IMR-90 (cell line): ENCODE data around the gene TRAF1. TPM values are rescaled to one million over a fixed set of nuclear protein-coding genes. Genes with fewer than 3 reads are reported as not detected.

Source experiments
- ATAC-seq: fragments of 200-7000 bp; cut with Tn5 transposase; 2 replicates; pipeline ENCODE4 v1.9.1; 2020; ENCODE audit warnings: low read depth, mild to moderate bottlenecking, moderate library complexity
- BruUV-seq: library from RNA; stranded (reverse); fragments of 400-500 nt; replicated peaks from 2 replicates; lab custom pipeline; 2021; lab: Mats Ljungman, UMichigan
- CTCF ChIA-PET: fragments of 300-600 bp; formaldehyde crosslinking; extraction: SDS; loops from one replicate; lab custom pipeline; 2021; ENCODE audit warnings: antibody characterized with exemption; lab: Yijun Ruan, JAX
- POLR2A ChIA-PET: fragments of 300-600 bp; sonication (Branson Sonifier 250); formaldehyde crosslinking; loops from one replicate; lab custom pipeline; 2022; ENCODE audit warnings: antibody characterized with exemption; ENCODE audit not compliant: unreplicated experiment; lab: Charles Lee
- DNase-seq: peaks from one replicate; pipeline ENCODE4 v3.0.0; 2013
- H2AFZ ChIP-seq: replicated peaks from 2 replicates; pipeline ENCODE3; 2013; ENCODE audit warnings: low read length, mild to moderate bottlenecking; ENCODE audit not compliant: poor library complexity
- H2AK5ac ChIP-seq: 2 replicates; pipeline ENCODE4 v1.6.1; 2013; ENCODE audit warnings: low read depth, low read length, inconsistent platforms
- H2AK9ac ChIP-seq: replicated peaks from 2 replicates; pipeline ENCODE3; 2013; ENCODE audit warnings: mild to moderate bottlenecking, low read depth, low read length, moderate library complexity; ENCODE audit not compliant: poor library complexity
- H2BK120ac ChIP-seq: 2 replicates; pipeline ENCODE4 v1.6.1; 2013; ENCODE audit warnings: low read depth, low read length, inconsistent platforms
- H2BK15ac ChIP-seq: 3 replicates; pipeline ENCODE4 v1.6.1; 2013; ENCODE audit warnings: low read depth, low read length, inconsistent platforms
- H2BK20ac ChIP-seq: 2 replicates; pipeline ENCODE4 v1.6.1; 2013; ENCODE audit warnings: low read depth, mild to moderate bottlenecking, inconsistent platforms, low read length, moderate library complexity
- H2BK5ac ChIP-seq: 2 replicates; pipeline ENCODE4 v1.6.1; 2013; ENCODE audit warnings: mild to moderate bottlenecking, low read depth, low read length, inconsistent platforms; ENCODE audit not compliant: poor library complexity, severe bottlenecking
- H3K14ac ChIP-seq: replicated peaks from 2 replicates; pipeline ENCODE4 v1.6.1; 2013; ENCODE audit warnings: low read depth, low read length, inconsistent platforms
- H3K18ac ChIP-seq: 2 replicates; pipeline ENCODE4 v1.6.1; 2013; ENCODE audit warnings: low read depth, low read length, control low read depth
- H3K23ac ChIP-seq: 2 replicates; pipeline ENCODE4 v1.6.1; 2013; ENCODE audit warnings: low read depth, low read length, inconsistent platforms
- H3K27ac ChIP-seq: 2 replicates; pipeline ENCODE4 v1.5.1; 2013; ENCODE audit warnings: mild to moderate bottlenecking, control low read depth, low read length; ENCODE audit not compliant: insufficient read depth
- H3K27me3 ChIP-seq: 2 replicates; pipeline ENCODE4 v1.6.1; 2013; ENCODE audit warnings: low read length; ENCODE audit not compliant: control insufficient read depth, insufficient read depth
- H3K36me3 ChIP-seq: 2 replicates; pipeline ENCODE4 v1.6.1; 2013; ENCODE audit warnings: low read length, mixed read lengths; ENCODE audit not compliant: control insufficient read depth, insufficient read depth
- H3K4ac ChIP-seq: 2 replicates; pipeline ENCODE4 v1.6.1; 2013; ENCODE audit warnings: low read depth, low read length, inconsistent platforms
- H3K4me1 ChIP-seq: 2 replicates; pipeline ENCODE4 v1.6.1; 2013; ENCODE audit warnings: low read length, mixed read lengths; ENCODE audit not compliant: control insufficient read depth, insufficient read depth
- H3K4me2 ChIP-seq: 2 replicates; pipeline ENCODE4 v1.6.1; 2013; ENCODE audit warnings: low read depth, mild to moderate bottlenecking, control low read depth, low read length, moderate library complexity
- H3K4me3 ChIP-seq: 2 replicates; pipeline ENCODE4 v1.5.1; 2013; ENCODE audit warnings: low read depth, mild to moderate bottlenecking, control low read depth, low read length, moderate library complexity; ENCODE audit not compliant: insufficient read depth
- H3K56ac ChIP-seq: 2 replicates; pipeline ENCODE4 v1.6.1; 2013; ENCODE audit warnings: low read length, inconsistent platforms; ENCODE audit not compliant: insufficient read depth; ENCODE audit errors: extremely low read depth
- H3K79me1 ChIP-seq, 2 experiments: 2 replicates each; pipeline ENCODE4 v1.6.1; 2013; ENCODE audit warnings: low read length in 2 of 2, inconsistent platforms in 1 of 2, low read depth in 1 of 2
- H3K9ac ChIP-seq: 2 replicates; pipeline ENCODE4 v1.6.1; 2013; ENCODE audit warnings: low read depth, low read length, control low read depth
- H3K9me1 ChIP-seq: 2 replicates; pipeline ENCODE4 v1.6.1; 2013; ENCODE audit warnings: low read length, inconsistent platforms; ENCODE audit not compliant: insufficient read depth
- H3K9me3 ChIP-seq: 2 replicates; pipeline ENCODE4 v1.6.1; 2013; ENCODE audit warnings: low read length; ENCODE audit not compliant: control insufficient read depth, insufficient read depth
- H4K20me1 ChIP-seq: 2 replicates; pipeline ENCODE4 v1.6.1; 2013; ENCODE audit warnings: low read length, inconsistent platforms; ENCODE audit not compliant: insufficient read depth
- H4K5ac ChIP-seq: 2 replicates; pipeline ENCODE4 v1.6.1; 2013; ENCODE audit warnings: mild to moderate bottlenecking, low read depth, low read length, control low read depth
- H4K8ac ChIP-seq, 2 experiments: 2 replicates each; pipeline ENCODE4 v1.6.1; 2013; ENCODE audit warnings: low read depth in 2 of 2, low read length in 2 of 2, control low read depth in 1 of 2, inconsistent platforms in 1 of 2
- H4K91ac ChIP-seq: 2 replicates; pipeline ENCODE4 v1.6.1; 2013; ENCODE audit warnings: low read depth, low read length, inconsistent platforms; ENCODE audit not compliant: insufficient read depth
- BHLHE40 ChIP-seq: fragments of 150-350 bp; IDR thresholded peaks from 2 replicates; pipeline ENCODE4 v1.6.1; 2016; ENCODE audit warnings: mild to moderate bottlenecking, low read depth, low read length
- CEBPB ChIP-seq: IDR thresholded peaks from 2 replicates; pipeline ENCODE4 v1.6.1; 2012; ENCODE audit warnings: low read depth, low read length, improper control_type of control experiment
- CHD1 ChIP-seq: IDR thresholded peaks from 2 replicates; pipeline ENCODE4 v1.6.1; 2012; ENCODE audit warnings: low read depth, low read length, improper control_type of control experiment
- FOS ChIP-seq: fragments of 150-350 bp; IDR thresholded peaks from 2 replicates; pipeline ENCODE4 v1.6.1; 2016; ENCODE audit warnings: low read depth, low read length
- MAFK ChIP-seq: IDR thresholded peaks from 2 replicates; pipeline ENCODE4 v1.6.1; 2012; ENCODE audit warnings: low read depth, low read length, improper control_type of control experiment
- MAZ ChIP-seq: IDR thresholded peaks from 2 replicates; pipeline ENCODE4 v1.6.1; 2012; ENCODE audit warnings: low read depth, mild to moderate bottlenecking, low read length, improper control_type of control experiment, moderate library complexity, borderline replicate concordance
- MXI1 ChIP-seq: IDR thresholded peaks from 2 replicates; pipeline ENCODE4 v1.6.1; 2012; ENCODE audit warnings: low read depth, mild to moderate bottlenecking, low read length, moderate library complexity, borderline replicate concordance
- NFE2L2 ChIP-seq: fragments of 150-350 bp; IDR thresholded peaks from 2 replicates; pipeline ENCODE4 v1.6.1; 2016; ENCODE audit warnings: low read depth, mild to moderate bottlenecking, low read length
- POLR2A ChIP-seq: IDR thresholded peaks from 2 replicates; pipeline ENCODE4 v1.6.1; 2012; ENCODE audit warnings: mild to moderate bottlenecking, low read depth, low read length
- RAD21 ChIP-seq: IDR thresholded peaks from 2 replicates; pipeline ENCODE4 v1.6.1; 2012; ENCODE audit warnings: low read length, improper control_type of control experiment
- RCOR1 ChIP-seq: IDR thresholded peaks from 2 replicates; pipeline ENCODE4 v1.6.1; 2012; ENCODE audit warnings: mild to moderate bottlenecking, low read length, improper control_type of control experiment; ENCODE audit not compliant: insufficient replicate concordance
- RFX5 ChIP-seq: IDR thresholded peaks from 2 replicates; pipeline ENCODE4 v1.8.0; 2012; ENCODE audit warnings: low read depth, mild to moderate bottlenecking, low read length, moderate library complexity
- SMC3 ChIP-seq: fragments of 150-350 bp; IDR thresholded peaks from 2 replicates; pipeline ENCODE4 v1.6.1; 2016; ENCODE audit warnings: low read depth, mild to moderate bottlenecking, antibody characterized with exemption, low read length, moderate library complexity
- WGBS, 2 experiments: methylation state at CpG; one replicate each; pipeline versions ENCODE4 v1.1.5 to v1.1.7; 2013; ENCODE audit warnings: missing lambda C conversion rate in 2 of 2; ENCODE audit not compliant: insufficient read length in 1 of 2; ENCODE audit errors: extremely low coverage in 2 of 2; 5-methylcytosine and 5-hydroxymethylcytosine counted together
- dilution Hi-C: fragments of 300-500 bp; cut with HindIII; formaldehyde crosslinking; loops from one replicate; pipeline ENCODE4 v1.14.3; 2018; ENCODE audit warnings: low sequenced_read_pairs; ENCODE audit not compliant: unreplicated experiment
- in situ Hi-C: fragments of 300-500 bp; cut with MboI; formaldehyde crosslinking; loops from 3 replicates; pipeline ENCODE4 v1.14.3; 2019; ENCODE audit warnings: low sequenced_read_pairs, inconsistent platforms, mixed read lengths
- intact Hi-C: fragments of 100-400 bp; cut with micrococcal nuclease; formaldehyde crosslinking; loops from 2 replicates; pipeline ENCODE4 v1.10.0; 2022
- polyA plus RNA-seq, 3 experiments: library from polyadenylated mRNA; depleted of rRNA; stranded (reverse); fragments of >200 nt; gene quantifications; 2 replicates each; pipeline ENCODE4 v1.2.3, GENCODE V29; 2012; ENCODE audit warnings: low replicate concordance in 1 of 3
- total RNA-seq: library from RNA; depleted of rRNA; stranded (reverse); fragments of >200 nt; gene quantifications from 2 replicates; pipeline ENCODE4 v1.2.3, GENCODE V29; 2012
- TF ChIP-seq, protein P1 (sequence below): conservative IDR thresholded peaks from 2 replicates; pipeline ENCODE4 v1.5.1; 2012; ENCODE audit warnings: mild to moderate bottlenecking, low read depth, low read length, improper control_type of control experiment
- TF ChIP-seq, protein P2 (sequence below): fragments of 150-350 bp; IDR thresholded peaks from 2 replicates; pipeline ENCODE4 v1.6.1; 2016; ENCODE audit warnings: low read depth, mild to moderate bottlenecking, low read length, moderate library complexity, borderline replicate concordance
- TF ChIP-seq, protein P3 (sequence below): fragments of 150-350 bp; IDR thresholded peaks from 2 replicates; pipeline ENCODE4 v1.6.1; 2017; ENCODE audit warnings: mild to moderate bottlenecking, antibody characterized with exemption, low read length, low read depth

TRAF1 gene
- total and polyA plus RNA-seq, 2 of the 4 experiments (the other 2 are of a cell fraction), result 3.9 to 4.1 TPM

DNA sequence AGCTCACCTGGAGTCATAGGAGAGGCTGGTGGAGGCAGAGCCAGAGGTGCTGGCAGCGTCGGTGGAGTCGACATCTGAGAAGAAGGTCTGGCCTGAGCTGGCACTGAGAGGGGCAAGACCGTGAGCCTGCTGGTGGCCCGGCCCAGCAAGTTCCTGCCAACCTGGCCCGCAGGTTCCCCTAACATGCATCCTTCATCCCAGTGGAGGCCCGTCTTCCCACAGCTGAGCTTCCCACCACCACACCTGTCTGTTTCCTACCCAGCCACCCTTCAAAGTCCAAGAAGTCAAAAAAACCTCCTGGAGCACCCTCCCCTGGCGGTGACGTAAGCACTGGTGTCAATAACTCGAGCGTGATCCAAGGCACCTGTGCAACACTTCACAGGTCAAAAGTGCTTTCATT, 66.5 kb downstream of the TRAF1 start:
- Histone ChIP-seq H3K4ac (no peak overlapping the region), H4K5ac (no peak overlapping the region), H2BK120ac (no peak overlapping the region), H3K79me1 (0 out of 4 replicates have a peak, but pooled peaks cover 0 to 4% of the 10 kb centered on the region in 2 experiments), H2BK5ac (no peak overlapping the region), H3K18ac (no peak overlapping the region), H3K4me3 (no peak overlapping the region), H2AK9ac (no peak overlapping the region), H4K20me1 (no peaks in the 10 kb centered on the region), H3K56ac (no peak overlapping the region), H3K4me1 (no peaks in the 10 kb centered on the region), H3K9me1 (no peaks in the 10 kb centered on the region), H3K23ac (no peak overlapping the region), H2AK5ac (no peak overlapping the region), H3K36me3 (peaks cover 42% of the 10 kb centered on the region), H4K91ac (no peak overlapping the region), H3K9me3 (no peaks in the 10 kb centered on the region), H3K27me3 (no peaks in the 10 kb centered on the region), H2AFZ (peak overlapping the region; percentile 0), H3K14ac (no peak overlapping the region), H3K27ac (no peak overlapping the region), H3K9ac (no peak overlapping the region), H3K4me2 (no peak overlapping the region), H4K8ac (no peak overlapping the region), H2BK20ac (no peak overlapping the region), H2BK15ac (no peak overlapping the region)
- dilution Hi-C loops (no loop called here), intact Hi-C loops (no loop called here), in situ Hi-C loops (no loop called here)
- CTCF ChIA-PET, result no interaction called here
- no TSS peak for BruUV-seq
- DNase-seq (no peak), ATAC-seq (no peak)
- WGBS, 2 experiments, result 86% methylated on average over 7 of the region's 11 CpGs; no CpG with 5 or more reads in 1 of the 2 experiments
- POLR2A ChIA-PET, result no interaction called here
- TF ChIP-seq, protein P1, sequence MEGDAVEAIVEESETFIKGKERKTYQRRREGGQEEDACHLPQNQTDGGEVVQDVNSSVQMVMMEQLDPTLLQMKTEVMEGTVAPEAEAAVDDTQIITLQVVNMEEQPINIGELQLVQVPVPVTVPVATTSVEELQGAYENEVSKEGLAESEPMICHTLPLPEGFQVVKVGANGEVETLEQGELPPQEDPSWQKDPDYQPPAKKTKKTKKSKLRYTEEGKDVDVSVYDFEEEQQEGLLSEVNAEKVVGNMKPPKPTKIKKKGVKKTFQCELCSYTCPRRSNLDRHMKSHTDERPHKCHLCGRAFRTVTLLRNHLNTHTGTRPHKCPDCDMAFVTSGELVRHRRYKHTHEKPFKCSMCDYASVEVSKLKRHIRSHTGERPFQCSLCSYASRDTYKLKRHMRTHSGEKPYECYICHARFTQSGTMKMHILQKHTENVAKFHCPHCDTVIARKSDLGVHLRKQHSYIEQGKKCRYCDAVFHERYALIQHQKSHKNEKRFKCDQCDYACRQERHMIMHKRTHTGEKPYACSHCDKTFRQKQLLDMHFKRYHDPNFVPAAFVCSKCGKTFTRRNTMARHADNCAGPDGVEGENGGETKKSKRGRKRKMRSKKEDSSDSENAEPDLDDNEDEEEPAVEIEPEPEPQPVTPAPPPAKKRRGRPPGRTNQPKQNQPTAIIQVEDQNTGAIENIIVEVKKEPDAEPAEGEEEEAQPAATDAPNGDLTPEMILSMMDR, result no peak
- no peak for TF ChIP-seq POLR2A
- no peak for TF ChIP-seq MXI1
- no peak for TF ChIP-seq FOS
- TF ChIP-seq CHD1, result no peak
- no peak for TF ChIP-seq RAD21
- no peak for TF ChIP-seq MAFK
- no peak for TF ChIP-seq SMC3
- TF ChIP-seq MAZ, result no peak
- TF ChIP-seq CEBPB, result no peak
- TF ChIP-seq BHLHE40, result no peak
- TF ChIP-seq, protein P2, sequence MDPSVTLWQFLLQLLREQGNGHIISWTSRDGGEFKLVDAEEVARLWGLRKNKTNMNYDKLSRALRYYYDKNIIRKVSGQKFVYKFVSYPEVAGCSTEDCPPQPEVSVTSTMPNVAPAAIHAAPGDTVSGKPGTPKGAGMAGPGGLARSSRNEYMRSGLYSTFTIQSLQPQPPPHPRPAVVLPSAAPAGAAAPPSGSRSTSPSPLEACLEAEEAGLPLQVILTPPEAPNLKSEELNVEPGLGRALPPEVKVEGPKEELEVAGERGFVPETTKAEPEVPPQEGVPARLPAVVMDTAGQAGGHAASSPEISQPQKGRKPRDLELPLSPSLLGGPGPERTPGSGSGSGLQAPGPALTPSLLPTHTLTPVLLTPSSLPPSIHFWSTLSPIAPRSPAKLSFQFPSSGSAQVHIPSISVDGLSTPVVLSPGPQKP, result no peak
- TF ChIP-seq, protein P3, sequence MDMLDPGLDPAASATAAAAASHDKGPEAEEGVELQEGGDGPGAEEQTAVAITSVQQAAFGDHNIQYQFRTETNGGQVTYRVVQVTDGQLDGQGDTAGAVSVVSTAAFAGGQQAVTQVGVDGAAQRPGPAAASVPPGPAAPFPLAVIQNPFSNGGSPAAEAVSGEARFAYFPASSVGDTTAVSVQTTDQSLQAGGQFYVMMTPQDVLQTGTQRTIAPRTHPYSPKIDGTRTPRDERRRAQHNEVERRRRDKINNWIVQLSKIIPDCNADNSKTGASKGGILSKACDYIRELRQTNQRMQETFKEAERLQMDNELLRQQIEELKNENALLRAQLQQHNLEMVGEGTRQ, result no peak
- no peak for TF ChIP-seq NFE2L2
- no peak for TF ChIP-seq RCOR1
- no peak for TF ChIP-seq RFX5
